ENCODE results near the gene GALNT9. TPM values are rescaled to one million over a fixed set of nuclear protein-coding genes. Genes with fewer than 3 reads are reported as not detected.
"Not testable (repeated sequence)": the region's sequence is repeated elsewhere in the genome, so short reads cannot be mapped to it uniquely, and the experiment has no call there.

GALNT9 gene
- total and polyA plus RNA-seq, 2 donors (not counting 1 experiment from before 2014, with no cell fraction given) = 0.10 to 2.8 TPM

GRCh38 chr12:132243596-132244310 lies 85.6 kb downstream of the GALNT9 start:
- TF ChIP-seq CTCF (conservative IDR thresholded peaks at IDR 0.05 in 1 of 2, IDR thresholded peaks at IDR 0.05 in 1 of 2; ENCODE audit: low read depth in 1 of 2, low read length in 2 of 2) (no peak), EZH2 (IDR thresholded peaks at IDR 0.05; ENCODE audit: low read length, missing control alignments) (no peak)
- Histone ChIP-seq H3K4me2 (ENCODE audit: extremely low read depth, insufficient read depth, low read length) (no peak overlapping the region), H3K27me3 (ENCODE audit: control insufficient read depth, insufficient read depth, low read length) (no peaks in the 10 kb centered on the region), H3K27ac (ENCODE audit: insufficient read depth, low read length) (no peak overlapping the region), H3K79me2 (ENCODE audit: control insufficient read depth, insufficient read depth, low read length) (no peaks in the 10 kb centered on the region), H3K36me3 (ENCODE audit: control insufficient read depth, insufficient read depth, low read length) (no peaks in the 10 kb centered on the region), H3K4me1 (ENCODE audit: control insufficient read depth, extremely low read depth, insufficient read depth, low read length) (no peaks in the 10 kb centered on the region), H3K4me3 (replicated peaks in 1 of 4; ENCODE audit: control extremely low read depth in 1 of 4, insufficient read depth in 1 of 4, low read depth in 3 of 4, low read length in 4 of 4) (no peak overlapping the region), H3K9ac (ENCODE audit: insufficient read depth, low read length) (no peak overlapping the region), H2AFZ (ENCODE audit: low read length) (no peak overlapping the region), H3K9me3 (ENCODE audit: control insufficient read depth, insufficient read depth, low read depth, low read length) (no peaks in the 10 kb centered on the region), H4K20me1 (ENCODE audit: control insufficient read depth, extremely low read depth, insufficient read depth, low read length) (no peaks in the 10 kb centered on the region)
- DNase-seq (ENCODE audit: low read depth in 2 of 2) = no peak

GRCh38 chr12:132243171-132243570 lies 86.2 kb downstream of the GALNT9 start:
- DNase-seq (ENCODE audit: low read depth in 2 of 2); H3K79me2 ChIP-seq (ENCODE audit: control insufficient read depth, insufficient read depth, low read length); H2AFZ ChIP-seq (ENCODE audit: low read length); H3K9ac ChIP-seq (ENCODE audit: insufficient read depth, low read length); H3K4me1 ChIP-seq (ENCODE audit: control insufficient read depth, extremely low read depth, insufficient read depth, low read length); H3K27ac ChIP-seq (ENCODE audit: insufficient read depth, low read length); H3K4me3 ChIP-seq (replicated peaks in 1 of 4; ENCODE audit: control extremely low read depth in 1 of 4, insufficient read depth in 1 of 4, low read depth in 3 of 4, low read length in 4 of 4); H3K9me3 ChIP-seq (ENCODE audit: control insufficient read depth, insufficient read depth, low read depth, low read length); H3K27me3 ChIP-seq (ENCODE audit: control insufficient read depth, insufficient read depth, low read length); H4K20me1 ChIP-seq (ENCODE audit: control insufficient read depth, extremely low read depth, insufficient read depth, low read length); H3K36me3 ChIP-seq (ENCODE audit: control insufficient read depth, insufficient read depth, low read length); H3K4me2 ChIP-seq (ENCODE audit: extremely low read depth, insufficient read depth, low read length): not testable (repeated sequence)

- H3K36me3 ChIP-seq (ENCODE audit: control insufficient read depth, insufficient read depth, low read length); DNase-seq (ENCODE audit: low read depth in 2 of 2); H2AFZ ChIP-seq (ENCODE audit: low read length); H3K4me3 ChIP-seq (replicated peaks in 1 of 4; ENCODE audit: control extremely low read depth in 1 of 4, insufficient read depth in 1 of 4, low read depth in 3 of 4, low read length in 4 of 4); H3K27ac ChIP-seq (ENCODE audit: insufficient read depth, low read length); H4K20me1 ChIP-seq (ENCODE audit: control insufficient read depth, extremely low read depth, insufficient read depth, low read length); H3K79me2 ChIP-seq (ENCODE audit: control insufficient read depth, insufficient read depth, low read length); H3K9ac ChIP-seq (ENCODE audit: insufficient read depth, low read length); H3K4me1 ChIP-seq (ENCODE audit: control insufficient read depth, extremely low read depth, insufficient read depth, low read length); H3K27me3 ChIP-seq (ENCODE audit: control insufficient read depth, insufficient read depth, low read length); H3K4me2 ChIP-seq (ENCODE audit: extremely low read depth, insufficient read depth, low read length); H3K9me3 ChIP-seq (ENCODE audit: control insufficient read depth, insufficient read depth, low read depth, low read length): not testable (repeated sequence)
Observed at GRCh38 chr12:132240669-132241007, 88.8 kb downstream of the GALNT9 start.

GRCh38 chr12:132239796-132240668 lies 89.4 kb downstream of the GALNT9 start:
- no peaks in the 10 kb centered on the region for H3K36me3 ChIP-seq (ENCODE audit: control insufficient read depth, insufficient read depth, low read length)
- no peak overlapping the region for H3K9ac ChIP-seq (ENCODE audit: insufficient read depth, low read length)
- H3K27me3 ChIP-seq (ENCODE audit: control insufficient read depth, insufficient read depth, low read length) = no peaks in the 10 kb centered on the region
- TF ChIP-seq CTCF (conservative IDR thresholded peaks at IDR 0.05 in 1 of 2, IDR thresholded peaks at IDR 0.05 in 1 of 2; ENCODE audit: low read depth in 1 of 2, low read length in 2 of 2) (no peak), EZH2 (IDR thresholded peaks at IDR 0.05; ENCODE audit: low read length, missing control alignments) (no peak)
- no peak overlapping the region for H3K4me2 ChIP-seq (ENCODE audit: extremely low read depth, insufficient read depth, low read length)
- no peaks in the 10 kb centered on the region for H3K9me3 ChIP-seq (ENCODE audit: control insufficient read depth, insufficient read depth, low read depth, low read length)
- no peak overlapping the region for H2AFZ ChIP-seq (ENCODE audit: low read length)
- no peak overlapping the region for H3K27ac ChIP-seq (ENCODE audit: insufficient read depth, low read length)
- H3K4me1 ChIP-seq (ENCODE audit: control insufficient read depth, extremely low read depth, insufficient read depth, low read length) = no peaks in the 10 kb centered on the region
- no peaks in the 10 kb centered on the region for H4K20me1 ChIP-seq (ENCODE audit: control insufficient read depth, extremely low read depth, insufficient read depth, low read length)
- H3K4me3 ChIP-seq (replicated peaks in 1 of 4; ENCODE audit: control extremely low read depth in 1 of 4, insufficient read depth in 1 of 4, low read depth in 3 of 4, low read length in 4 of 4) = no peak overlapping the region
- DNase-seq (ENCODE audit: low read depth in 2 of 2) = no peak
- no peaks in the 10 kb centered on the region for H3K79me2 ChIP-seq (ENCODE audit: control insufficient read depth, insufficient read depth, low read length)
